ENCODE results near the gene KIF21A. TPM values are rescaled to one million over a fixed set of nuclear protein-coding genes. Genes with fewer than 3 reads are reported as not detected.

KIF21A gene
- total and polyA plus RNA-seq, 2 of the 13 experiments (the other 11 are each of a cell fraction or from before 2014, with no cell fraction given): 20.6 to 39.7 TPM

- TF ChIP-seq ZNF770 (CRISPR knock-in tag; IDR thresholded peaks at IDR 0.05) (peak; percentile 97), SRSF1 (optimal IDR thresholded peaks at IDR 0.05; ENCODE audit: low read depth, low read length) (no peak), GATAD2A (CRISPR knock-in tag; IDR thresholded peaks at IDR 0.05) (peak; percentile 71), ZNF10 (CRISPR knock-in tag; IDR thresholded peaks at IDR 0.05; ENCODE audit: borderline replicate concordance, low read depth) (no peak), ZNF446 (CRISPR knock-in tag; IDR thresholded peaks at IDR 0.05) (no peak), KLF9 (CRISPR knock-in tag; IDR thresholded peaks at IDR 0.05; ENCODE audit: low read depth) (no peak), ZNF121 (CRISPR knock-in tag; IDR thresholded peaks at IDR 0.05) (peak; percentile 91), ZNF737 (CRISPR knock-in tag; IDR thresholded peaks at IDR 0.05; ENCODE audit: borderline replicate concordance) (no peak), NCOA2 (CRISPR knock-in tag; IDR thresholded peaks at IDR 0.05) (peak; percentile 73), SMC3 (IDR thresholded peaks at IDR 0.05; ENCODE audit: low read length) (no peak), DRAP1 (CRISPR knock-in tag; IDR thresholded peaks at IDR 0.05) (no peak), CEBPZ (IDR thresholded peaks at IDR 0.05; ENCODE audit: low read length) (no peak), ZNF556 (CRISPR knock-in tag; IDR thresholded peaks at IDR 0.05; ENCODE audit: borderline replicate concordance) (no peak), ZNF678 (CRISPR knock-in tag; IDR thresholded peaks at IDR 0.05) (no peak)
Observed at GRCh38 chr12:39427360-39427808, 15.5 kb downstream of the KIF21A start (continued).
